ENCODE measurements around the gene NFATC2.

The NFATC2 gene

DNA sequence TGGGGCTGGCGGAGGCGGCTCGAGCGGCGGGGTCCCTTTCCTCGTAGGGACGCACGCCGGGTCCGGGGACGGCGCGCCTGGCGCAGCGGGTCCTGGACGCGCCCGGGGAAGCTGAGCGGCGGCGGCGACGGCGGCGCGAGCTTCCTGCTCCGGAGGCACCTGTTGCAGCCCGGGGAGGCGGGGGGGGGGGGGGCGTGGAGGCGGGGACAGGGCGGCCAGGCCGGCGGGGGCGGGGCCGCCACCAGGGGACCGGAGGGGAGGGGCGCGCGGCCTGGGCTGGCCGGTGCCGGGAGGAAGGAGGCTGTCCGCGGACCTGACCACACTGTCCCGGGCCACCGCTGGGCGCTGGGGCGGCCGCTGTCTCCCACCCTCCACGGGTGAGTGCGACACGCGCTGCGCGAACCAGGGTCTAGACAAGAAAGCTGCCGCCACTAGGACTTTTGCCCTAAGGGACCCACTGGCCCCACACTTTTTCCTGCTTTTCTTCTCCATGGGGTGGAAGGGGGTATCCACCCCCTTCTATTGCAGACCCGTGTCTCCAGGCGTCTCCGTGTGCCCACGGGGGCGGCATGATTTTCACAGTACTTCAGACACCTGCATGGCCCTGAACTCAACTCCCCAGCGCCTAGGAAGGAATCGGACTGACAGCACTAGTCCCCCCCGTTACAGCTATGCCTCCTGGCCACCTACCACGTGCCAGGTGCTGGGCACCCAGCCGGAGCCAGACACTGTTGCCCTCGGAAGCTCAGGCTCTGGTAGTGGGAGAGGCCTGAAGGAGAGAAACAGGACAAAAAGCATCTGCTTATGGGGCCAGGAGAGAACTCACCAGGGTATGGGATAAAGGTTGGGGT lies at the start of gene NFATC2:
TSS of gene NFATC2 (minus strand) at position 149 of the 851 bp plus-strand sequence. CDS start 220 bp downstream, outside the sequence.
- no peak for TF ChIP-seq POLR2A (IDR thresholded peaks at IDR 0.05; ENCODE audit: low read length)
- TF ChIP-seq GATA1 (IDR thresholded peaks at IDR 0.05; ENCODE audit: low read depth, low read length), result no peak
- peak; percentile 55 to 69 for DNase-seq

DNA sequence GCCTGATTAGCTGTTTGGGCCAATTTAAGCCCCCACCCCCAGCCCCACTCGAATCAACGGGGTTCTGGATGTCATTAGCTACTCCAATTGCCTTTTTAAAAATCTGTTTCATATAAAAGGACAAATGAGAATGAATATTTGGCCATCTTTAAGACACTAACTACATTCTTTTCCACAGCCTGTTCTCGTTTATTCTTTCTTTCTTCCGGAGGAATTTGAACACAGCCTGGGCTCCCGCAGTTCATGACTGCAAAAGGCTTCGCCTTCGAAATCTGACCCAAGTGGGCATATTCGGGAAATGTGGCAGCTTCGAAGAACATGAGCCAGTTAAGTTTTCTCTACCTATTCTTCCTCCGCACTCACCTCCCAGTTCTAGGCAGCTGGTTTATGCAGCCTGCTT lies 49.4 kb upstream of the NFATC2 start:
- TF ChIP-seq GATA1 (IDR thresholded peaks at IDR 0.05; ENCODE audit: low read depth, low read length) (no peak), POLR2A (IDR thresholded peaks at IDR 0.05; ENCODE audit: low read length) (no peak)
- no peak for DNase-seq

DNA sequence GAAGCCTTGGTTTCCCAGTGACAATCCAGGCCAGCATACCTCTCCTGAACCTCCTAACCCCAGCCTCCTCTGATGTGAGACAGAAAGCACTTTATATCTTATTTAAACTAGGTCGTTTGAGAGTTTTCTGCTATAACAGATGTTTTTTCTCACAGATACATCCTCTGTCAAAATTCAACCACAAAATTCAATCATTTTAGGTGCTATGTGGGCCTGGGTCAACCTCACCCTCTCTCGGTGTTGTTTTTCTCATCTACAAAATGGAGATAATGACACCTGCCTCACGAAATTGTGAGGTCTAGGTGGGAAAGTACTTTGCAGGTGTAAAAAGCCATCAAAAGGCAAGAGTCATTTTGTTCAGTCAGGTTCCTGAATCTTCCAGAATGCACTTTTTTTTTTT lies 46.2 kb upstream of the NFATC2 start:
- no peak for DNase-seq
- TF ChIP-seq GATA1 (IDR thresholded peaks at IDR 0.05; ENCODE audit: low read depth, low read length) (no peak), POLR2A (IDR thresholded peaks at IDR 0.05; ENCODE audit: low read length) (no peak)

DNA sequence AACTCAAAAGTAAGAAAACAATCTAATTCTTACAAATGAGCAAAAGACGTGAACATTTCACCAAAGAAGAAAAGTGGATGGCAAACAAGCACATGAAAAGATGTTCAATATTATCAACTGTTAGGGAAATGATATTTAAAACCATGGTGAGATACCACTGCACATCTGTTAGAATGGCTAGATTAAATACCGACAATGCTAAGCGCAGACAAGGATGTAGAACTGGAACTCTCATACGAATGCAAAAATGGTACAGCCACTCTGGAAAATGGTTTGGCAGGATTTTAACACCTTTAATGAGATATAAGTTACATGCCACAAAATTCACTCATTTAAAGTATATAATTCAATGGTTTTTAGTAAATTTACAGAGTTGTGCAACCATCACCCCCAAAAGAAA lies 44.6 kb upstream of the NFATC2 start:
- no peak for DNase-seq

DNA sequence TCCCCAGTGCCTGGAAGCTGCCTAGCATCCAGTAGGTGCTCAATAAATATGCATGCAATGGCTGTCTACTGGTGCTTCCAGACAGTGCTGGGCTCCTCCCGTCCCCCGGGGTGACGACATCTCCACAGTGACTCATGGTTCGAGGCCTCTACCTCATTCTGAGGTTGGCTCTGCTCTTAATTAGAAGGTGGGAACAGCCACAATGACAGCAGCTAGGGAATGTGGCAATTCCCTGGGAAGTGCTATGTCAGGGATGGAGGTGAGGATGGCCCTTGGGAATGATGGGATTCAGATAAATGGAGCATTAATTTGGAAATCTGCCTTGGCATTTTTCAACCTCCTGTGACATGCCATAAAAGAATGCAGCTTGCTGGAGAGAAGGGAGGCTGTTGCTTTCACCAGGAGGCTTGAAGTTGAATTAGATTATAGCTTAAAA lies 43.5 kb upstream of the NFATC2 start:
- TF ChIP-seq POLR2A (IDR thresholded peaks at IDR 0.05; ENCODE audit: low read length) (no peak), GATA1 (IDR thresholded peaks at IDR 0.05; ENCODE audit: low read depth, low read length) (no peak)
- peak in 1 of 2 experiments; percentile 8 for DNase-seq

More for the DNA sequence above, 44.6 kb upstream of the NFATC2 start:
- TF ChIP-seq GATA1 (IDR thresholded peaks at IDR 0.05; ENCODE audit: low read depth, low read length) (no peak), POLR2A (IDR thresholded peaks at IDR 0.05; ENCODE audit: low read length) (no peak)

DNA sequence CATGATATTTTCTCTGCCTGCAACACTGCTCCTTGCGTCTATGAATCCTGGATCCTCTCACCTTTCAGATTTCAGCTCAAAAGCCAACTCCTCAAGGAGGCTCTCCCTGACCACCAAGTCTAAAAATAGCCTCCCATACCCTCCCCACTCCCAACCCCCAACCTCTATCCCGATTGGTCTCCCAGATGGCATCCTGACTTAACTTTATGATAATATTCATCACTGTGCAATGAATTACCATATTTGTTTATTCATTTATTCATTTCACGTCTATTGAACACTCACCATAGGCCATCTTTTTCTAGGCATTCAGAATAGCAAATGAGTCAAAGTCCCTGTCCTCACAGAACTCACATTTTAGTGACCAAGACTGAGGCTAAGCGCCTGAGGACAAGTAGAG lies 42.6 kb upstream of the NFATC2 start:
- no peak for TF ChIP-seq GATA1 (IDR thresholded peaks at IDR 0.05; ENCODE audit: low read depth, low read length)
- no peak for TF ChIP-seq POLR2A (IDR thresholded peaks at IDR 0.05; ENCODE audit: low read length)
- DNase-seq, result no peak

DNA sequence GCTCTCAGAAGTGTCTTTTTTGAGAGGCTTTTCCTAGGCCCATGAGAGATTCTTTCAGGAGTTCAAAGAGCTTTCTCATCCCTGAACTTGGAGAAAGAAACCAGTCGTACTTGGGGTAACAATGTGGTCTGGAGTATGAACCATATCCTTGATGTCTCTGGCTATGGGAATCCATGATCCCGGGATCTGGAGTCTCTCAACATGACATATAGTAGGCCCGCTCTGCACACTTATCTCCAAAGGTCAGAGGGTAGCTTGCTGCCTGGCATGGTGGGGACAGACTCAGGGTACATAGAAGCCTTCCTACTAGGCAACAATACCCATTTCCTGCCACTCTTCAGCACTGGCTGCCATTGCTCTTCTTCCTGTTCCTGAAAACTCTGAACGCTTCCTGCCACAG lies 42.2 kb upstream of the NFATC2 start:
- DNase-seq, result no peak
- TF ChIP-seq GATA1 (IDR thresholded peaks at IDR 0.05; ENCODE audit: low read depth, low read length), result no peak
- TF ChIP-seq POLR2A (IDR thresholded peaks at IDR 0.05; ENCODE audit: low read length), result no peak

DNA sequence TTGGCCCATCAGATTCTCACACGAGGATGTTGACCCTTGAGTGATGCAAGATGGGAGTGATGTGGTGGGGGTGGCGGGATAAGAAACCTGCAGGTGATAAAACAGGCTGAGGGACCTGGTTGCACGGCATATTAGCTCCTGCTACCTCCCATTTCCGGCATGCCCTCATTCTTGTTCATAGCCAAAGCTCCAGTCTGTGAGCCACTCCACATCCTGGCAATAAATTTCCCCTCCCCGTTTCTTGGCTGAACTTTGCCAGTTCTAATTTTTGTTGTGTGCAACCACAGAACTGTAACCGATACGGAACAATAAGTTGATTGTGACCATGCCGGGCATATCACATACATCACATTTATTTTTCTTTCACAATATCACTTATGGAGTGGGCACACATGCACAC lies 41.6 kb upstream of the NFATC2 start:
- TF ChIP-seq POLR2A (IDR thresholded peaks at IDR 0.05; ENCODE audit: low read length), result no peak

DNA sequence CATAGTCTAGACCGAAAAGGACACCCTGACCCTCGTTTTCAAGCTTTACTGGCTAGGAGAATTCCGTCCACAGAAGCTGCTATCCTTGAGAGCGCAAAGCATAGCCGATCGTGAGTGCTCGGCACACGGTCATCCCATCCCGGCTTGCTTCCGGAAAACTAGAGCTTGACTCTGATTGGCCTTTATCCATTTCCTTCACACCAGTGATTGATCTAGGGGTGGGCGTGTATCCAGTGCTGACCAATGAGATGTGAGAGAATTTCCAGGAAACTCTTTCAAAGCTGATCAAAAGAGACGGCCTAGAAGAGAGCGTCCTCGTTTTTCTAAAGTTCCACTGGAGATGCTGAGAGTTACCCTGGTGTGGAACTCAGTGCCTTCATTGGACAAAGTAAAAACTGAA lies 41.0 kb upstream of the NFATC2 start:
- no peak for DNase-seq
- TF ChIP-seq POLR2A (IDR thresholded peaks at IDR 0.05; ENCODE audit: low read length) (no peak), GATA1 (IDR thresholded peaks at IDR 0.05; ENCODE audit: low read depth, low read length) (no peak)

More for the DNA sequence above, 41.6 kb upstream of the NFATC2 start:
- DNase-seq, result no peak

DNA sequence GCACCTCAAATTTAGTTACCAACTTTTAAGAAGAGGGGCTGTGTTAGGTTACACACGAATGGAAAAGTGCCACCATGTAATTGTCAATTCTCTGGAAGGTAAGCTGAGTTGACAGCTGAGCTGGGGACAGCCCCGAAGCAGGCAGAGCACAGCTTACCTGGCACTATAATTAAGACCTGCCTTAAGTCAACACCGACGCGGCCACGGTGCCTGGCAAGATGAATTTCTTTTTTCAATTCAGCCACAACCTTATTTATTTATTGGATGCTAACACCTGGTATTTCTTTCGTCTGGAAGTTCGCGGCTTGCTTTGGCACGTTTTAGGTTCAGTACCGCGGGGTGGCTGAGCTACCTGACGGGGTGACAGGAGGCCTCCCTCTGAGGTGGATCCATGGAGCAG lies 40.6 kb upstream of the NFATC2 start:
- no peak for DNase-seq
- TF ChIP-seq GATA1 (IDR thresholded peaks at IDR 0.05; ENCODE audit: low read depth, low read length) (no peak), POLR2A (IDR thresholded peaks at IDR 0.05; ENCODE audit: low read length) (no peak)

DNA sequence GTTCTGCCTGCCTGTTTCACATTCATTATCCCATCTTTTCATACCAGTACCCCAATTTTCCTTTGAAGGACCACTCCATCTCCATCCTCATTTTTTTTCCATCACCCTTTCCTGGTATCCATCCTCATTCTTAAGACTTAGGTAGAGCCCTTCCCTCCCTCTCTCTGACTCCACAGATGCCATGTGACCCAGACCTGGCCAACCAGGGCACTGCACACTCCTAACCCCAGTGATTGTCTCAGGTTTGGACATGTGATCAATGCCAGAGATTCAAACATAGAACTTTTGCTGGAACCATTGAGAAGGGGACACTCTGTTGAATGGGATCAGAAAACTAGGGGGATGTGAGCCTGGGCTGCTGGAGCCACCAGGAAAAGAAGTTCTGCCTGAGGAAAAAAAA lies 39.1 kb upstream of the NFATC2 start:
- DNase-seq, result no peak
- TF ChIP-seq GATA1 (IDR thresholded peaks at IDR 0.05; ENCODE audit: low read depth, low read length) (no peak), POLR2A (IDR thresholded peaks at IDR 0.05; ENCODE audit: low read length) (no peak)

DNA sequence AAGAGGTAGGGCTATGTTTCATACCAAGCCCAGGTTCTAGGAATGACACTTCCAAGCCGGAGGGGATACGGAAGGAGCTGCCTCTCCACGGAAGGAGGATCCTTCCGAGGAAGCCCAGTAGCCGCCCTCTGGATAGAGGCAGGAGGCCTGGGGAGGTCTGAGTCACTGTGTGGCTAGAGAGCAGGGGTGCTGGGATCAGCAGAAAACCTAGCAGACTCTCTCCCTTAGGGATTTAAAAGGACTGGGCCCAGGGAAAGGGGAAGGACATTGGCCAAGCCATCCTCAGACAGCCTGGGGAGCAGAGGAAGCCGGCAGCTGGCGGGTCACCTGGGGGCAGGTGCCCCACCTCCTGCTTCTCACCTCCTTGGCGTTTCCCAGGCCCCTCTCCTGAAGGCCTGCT lies 36.6 kb upstream of the NFATC2 start:
- no peak for DNase-seq
- TF ChIP-seq POLR2A (IDR thresholded peaks at IDR 0.05; ENCODE audit: low read length), result no peak
- no peak for TF ChIP-seq GATA1 (IDR thresholded peaks at IDR 0.05; ENCODE audit: low read depth, low read length)

DNA sequence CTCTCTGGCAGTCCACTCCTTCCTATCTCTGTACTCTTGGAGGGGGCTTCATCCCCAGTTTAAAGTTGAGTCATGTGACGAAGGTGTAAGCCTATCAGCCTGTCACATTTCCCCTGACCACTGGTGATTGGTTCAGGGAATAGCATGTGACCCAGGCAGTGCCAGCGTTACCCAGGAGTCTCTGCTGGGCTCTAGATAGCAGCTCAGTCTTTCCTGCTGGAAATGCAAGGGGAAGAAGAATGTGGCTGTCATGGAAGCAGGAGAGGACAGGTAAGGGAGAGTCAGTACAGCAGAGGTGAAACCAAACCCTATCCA lies 35.6 kb upstream of the NFATC2 start:
- no peak for TF ChIP-seq GATA1 (IDR thresholded peaks at IDR 0.05; ENCODE audit: low read depth, low read length)
- no peak for TF ChIP-seq POLR2A (IDR thresholded peaks at IDR 0.05; ENCODE audit: low read length)
- no peak for DNase-seq

DNA sequence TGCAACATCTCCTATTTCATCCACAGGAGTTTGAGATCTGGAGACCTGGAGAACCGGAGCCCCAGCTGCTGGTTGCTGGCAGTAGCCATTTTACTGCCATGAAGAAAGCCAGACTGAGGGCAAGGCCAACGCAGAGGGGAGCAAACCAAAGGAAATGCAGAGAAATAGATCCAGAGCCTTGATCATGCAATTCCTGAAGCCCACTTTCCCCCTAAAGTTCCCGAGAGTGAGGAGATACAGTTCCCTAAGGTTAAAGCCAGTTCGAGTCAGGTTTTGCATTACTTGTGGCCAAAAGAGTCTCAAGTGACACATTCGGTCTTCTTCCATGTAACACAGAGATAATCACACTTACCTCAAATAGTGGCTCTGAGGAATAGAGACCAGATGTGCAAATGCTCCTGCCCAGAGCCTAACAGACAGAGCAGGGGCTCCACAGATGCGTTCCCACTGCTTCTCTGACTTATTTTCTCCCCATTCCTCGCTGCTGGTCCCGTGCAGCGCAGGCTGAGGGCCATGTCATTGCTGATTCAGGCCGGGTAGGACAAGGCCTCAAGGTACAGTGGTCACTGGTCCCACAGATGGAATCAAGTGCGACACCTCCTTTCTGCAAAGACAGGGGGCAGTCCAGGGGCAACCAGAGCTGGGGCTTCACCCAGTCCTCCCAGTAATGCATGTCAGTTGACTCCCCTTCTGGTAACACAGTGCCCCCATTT lies 35.1 kb upstream of the NFATC2 start:
- TF ChIP-seq GATA1 (IDR thresholded peaks at IDR 0.05; ENCODE audit: low read depth, low read length) (no peak), POLR2A (IDR thresholded peaks at IDR 0.05; ENCODE audit: low read length) (no peak)
- DNase-seq, result no peak

DNA sequence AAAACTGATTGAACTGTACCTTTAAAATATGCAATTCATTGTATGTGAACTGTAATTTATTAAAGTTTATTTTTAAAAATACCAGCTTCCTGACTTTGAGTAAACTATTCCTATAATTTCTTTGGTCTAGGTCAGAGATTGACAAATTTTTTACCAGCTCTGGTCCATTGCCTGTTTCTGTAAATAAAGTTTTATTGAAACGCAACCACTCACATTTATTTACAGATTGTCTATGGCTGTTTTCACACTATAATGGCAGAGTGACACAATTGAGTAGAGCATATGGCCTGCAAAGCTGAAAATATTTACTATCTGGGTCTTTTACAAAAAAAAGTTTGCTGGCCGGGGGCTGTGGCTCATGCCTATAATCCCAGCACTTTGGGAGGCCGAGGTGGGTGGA lies 33.0 kb upstream of the NFATC2 start:
- no peak for DNase-seq
- TF ChIP-seq GATA1 (IDR thresholded peaks at IDR 0.05; ENCODE audit: low read depth, low read length) (no peak), POLR2A (IDR thresholded peaks at IDR 0.05; ENCODE audit: low read length) (no peak)
